HG03064 (cell line): ENCODE measurements around the gene FETUB.

ENCODE experiments used
- ATAC-seq: cut with Tn5 transposase; IDR thresholded peaks from one replicate; pipeline ENCODE4 v1.9.1; 2021; ENCODE audit warnings: low read depth; ENCODE audit not compliant: unreplicated experiment

FETUB gene

GRCh38 chr3:186612721-186613636 lies 27.2 kb upstream of the FETUB start, which contains the start of gene AHSG:
TSS of gene AHSG (plus strand) at chr3:186613060. CDS start at chr3:186613142, 82 bp downstream.
- no peak for ATAC-seq

- ATAC-seq: no peak
Measured at GRCh38 chr3:186613637-186614265, 26.4 kb upstream of the FETUB start.

GRCh38 chr3:186614266-186614596 lies 26.0 kb upstream of the FETUB start:
- ATAC-seq: no peak

GRCh38 chr3:186614597-186615483 lies 25.4 kb upstream of the FETUB start:
- ATAC-seq: peak; percentile 62

GRCh38 chr3:186616299-186616617 lies 23.9 kb upstream of the FETUB start:
- no peak for ATAC-seq

GRCh38 chr3:186617036-186617946 lies 22.9 kb upstream of the FETUB start:
- peak; percentile 96 for ATAC-seq

- ATAC-seq: no peak
Measured at GRCh38 chr3:186618318-186618938, 21.8 kb upstream of the FETUB start.

GRCh38 chr3:186619787-186620212 lies 20.4 kb upstream of the FETUB start:
- ATAC-seq: no peak

- ATAC-seq: no peak
Measured at GRCh38 chr3:186620213-186621092, 19.7 kb upstream of the FETUB start.

- no peak for ATAC-seq
Measured at GRCh38 chr3:186621894-186622650, 18.1 kb upstream of the FETUB start.

GRCh38 chr3:186622651-186623310 lies 17.4 kb upstream of the FETUB start:
- ATAC-seq: no peak

GRCh38 chr3:186624598-186624997 lies 15.6 kb upstream of the FETUB start:
- no peak for ATAC-seq

- no peak for ATAC-seq
Measured at GRCh38 chr3:186625600-186626042, 14.6 kb upstream of the FETUB start.

GRCh38 chr3:186626254-186626847 lies 13.8 kb upstream of the FETUB start:
- ATAC-seq: no peak

- no peak for ATAC-seq
Measured at GRCh38 chr3:186627852-186628414, 12.3 kb upstream of the FETUB start.

- ATAC-seq: no peak
Measured at GRCh38 chr3:186628756-186629155, 11.4 kb upstream of the FETUB start.
